Measurements from ENCODE around the gene SNX32. TPM values are rescaled to one million over a fixed set of nuclear protein-coding genes. Genes with fewer than 3 reads are reported as not detected.

SNX32 gene
- total RNA-seq, 1 experiment from 2014 or later, result not detected

- ChIA-PET CTCF (interaction anchor here (1.2 to 2.4 kb wide), 4 partner anchors 9 to 139 kb away, joined by 3 to 15 read pairs (median 6); partner anchors contain the start of genes KAT5 and MUS81), RAD21 (ENCODE audit: low non-redundant PET in 1 of 2, low total read pairs in 2 of 2, uncharacterized antibody in 2 of 2, unreplicated experiment in 2 of 2) (no interaction called here), POLR2A (interaction anchor here (1.7 kb wide), 1 partner anchor 8 kb away, joined by 8 read pairs; the partner anchor contains the start of gene MUS81)
- Histone ChIP-seq H2AFZ (ENCODE audit: low read depth, low read length, poor library complexity, severe bottlenecking) (no peak overlapping the region), H3K9ac (ENCODE audit: low read length) (no peak overlapping the region), H3K27ac (ENCODE audit: low read depth, low read length) (no peak overlapping the region), H3K4me3 (replicated peaks in 1 of 2; ENCODE audit: low read depth in 1 of 2, low read length in 2 of 2) (no peak overlapping the region), H3K36me3 (ENCODE audit: control insufficient read depth in 1 of 2, insufficient read depth in 2 of 2, low read length in 2 of 2) (peaks cover 26 to 48% of the 10 kb centered on the region in 2 experiments), H3K4me2 (ENCODE audit: low read length) (no peak overlapping the region), H3K27me3 (ENCODE audit: insufficient read depth, low read length) (no peaks in the 10 kb centered on the region), H3K79me2 (ENCODE audit: insufficient read depth, low read length) (peaks cover 23% of the 10 kb centered on the region), H4K20me1 (ENCODE audit: insufficient read depth) (peaks cover 8% of the 10 kb centered on the region; the same call in 1 of the 2 replicates), H3K9me2 (ENCODE audit: insufficient read depth) (no peaks in the 10 kb centered on the region), H3K9me3 (ENCODE audit: control insufficient read depth in 1 of 2, insufficient read depth in 1 of 2, low read depth in 1 of 2, low read length in 2 of 2) (no peaks in the 10 kb centered on the region; a peak in 1 of 4 replicates), H3K4me1 (ENCODE audit: control insufficient read depth in 1 of 2, insufficient read depth in 2 of 2, low read length in 2 of 2) (peaks cover 2 to 8% of the 10 kb centered on the region in 2 experiments; a peak in 3 of 4 replicates)
- TF ChIP-seq POLR2AphosphoS5 (IDR thresholded peaks at IDR 0.05; ENCODE audit: low read depth, low read length) (peak; percentile 14; the same call in 1 of the 2 replicates), ZNF274 (IDR thresholded peaks at IDR 0.05; ENCODE audit: low read depth, low read length) (no peak), EGR1 (IDR thresholded peaks at IDR 0.05; ENCODE audit: low read depth) (no peak), CTCF (IDR thresholded peaks at IDR 0.05 in 2 of 3, conservative IDR thresholded peaks at IDR 0.05 in 1 of 3; ENCODE audit: borderline replicate concordance in 1 of 3, insufficient read depth in 1 of 3, low read depth in 2 of 3, low read length in 2 of 3) (peak in 2 of 3 experiments; percentile 83 to 87; a peak in 4 of 6 replicates)
- DNase-seq (ENCODE audit: low read depth, low spot score), result no peak
- ATAC-seq, result peak; percentile 64
- intact Hi-C loops (cut with micrococcal nuclease), result no loop called here
- no TSS peak for BruUV-seq (replicated peaks)
These were observed 17.4 kb downstream of the SNX32 start for GRCh38 chr11:65851083-65851579.

All from HCT116 (cell line).